Measurements from ENCODE around the gene MICAL2.

The MICAL2 gene

DNA sequence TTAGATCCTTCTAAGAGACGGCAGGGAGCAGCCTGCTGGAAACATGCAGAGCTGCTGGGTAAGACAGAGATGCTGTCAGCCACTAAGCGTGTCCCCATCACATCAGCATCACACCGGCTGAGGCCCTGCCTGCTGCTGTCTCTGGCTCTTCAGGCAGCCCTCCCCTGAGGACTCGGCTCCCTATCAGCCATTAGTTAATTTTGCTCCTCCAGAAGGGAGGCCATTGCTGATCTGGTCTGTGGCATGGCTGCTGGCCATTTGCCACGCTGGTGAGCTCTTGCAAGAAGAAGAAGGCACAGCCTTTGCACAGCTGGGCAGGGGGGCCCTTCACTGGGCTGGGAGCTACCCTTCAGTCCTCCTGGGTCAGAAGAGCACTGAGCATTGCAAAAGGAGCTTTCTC lies 135.8 kb downstream of the MICAL2 start:
- no peak for DNase-seq (ENCODE audit: low read depth in 3 of 3)

DNA sequence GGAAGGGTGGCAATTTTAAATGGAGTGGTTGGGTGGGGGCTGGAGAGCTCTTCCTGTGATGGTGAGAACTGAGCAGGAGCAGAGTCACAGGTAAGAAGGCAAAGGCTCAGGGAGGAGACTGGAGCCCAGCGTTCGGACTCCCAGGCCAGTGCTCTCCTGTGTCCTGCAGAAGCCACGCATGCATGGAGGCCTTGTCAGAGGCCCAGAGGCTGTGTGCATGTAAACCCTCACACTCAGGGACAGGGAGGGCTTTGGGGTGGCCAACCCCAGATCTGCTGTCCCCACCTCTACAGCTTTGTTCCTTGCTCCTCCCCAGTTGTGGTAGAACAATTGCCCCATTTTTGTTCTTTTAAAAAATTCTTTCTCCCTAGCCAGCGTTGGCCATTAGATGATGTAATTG lies 136.6 kb downstream of the MICAL2 start:
- DNase-seq (ENCODE audit: low read depth in 3 of 3): no peak

DNA sequence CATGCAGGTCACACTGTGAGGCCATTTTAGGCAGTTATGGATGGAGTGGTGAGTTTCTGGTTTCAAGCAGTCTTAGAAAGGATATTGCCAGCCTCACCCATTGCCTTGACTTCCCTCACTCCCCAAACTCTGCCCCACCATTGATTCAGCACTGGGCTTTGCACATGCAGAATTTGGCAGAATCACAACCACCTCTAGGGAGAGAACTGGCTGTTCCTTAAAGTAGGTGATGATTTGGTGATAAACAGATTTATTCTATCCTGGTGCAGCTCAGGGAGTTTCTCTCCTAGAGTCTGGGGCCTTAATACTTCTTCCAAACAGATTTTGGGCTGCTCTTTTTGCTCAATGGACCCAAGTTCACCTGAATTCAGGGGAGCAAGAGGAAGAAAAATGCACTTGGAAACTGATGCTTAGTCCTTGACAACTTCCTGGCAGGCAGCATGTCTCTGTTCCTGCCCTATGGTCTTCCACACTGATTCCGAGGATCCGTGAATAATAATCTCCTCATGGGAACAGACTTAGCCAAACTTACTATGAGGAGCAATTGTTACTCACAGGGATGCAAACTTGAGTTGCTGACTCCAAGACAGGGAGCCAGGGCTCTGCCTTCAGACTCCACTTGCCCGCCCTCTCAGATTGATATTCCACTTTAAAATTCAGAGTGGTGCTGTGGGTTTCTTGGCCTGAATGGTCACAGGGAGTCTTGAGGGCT lies 137.3 kb downstream of the MICAL2 start:
- DNase-seq (ENCODE audit: low read depth in 3 of 3): no peak

DNA sequence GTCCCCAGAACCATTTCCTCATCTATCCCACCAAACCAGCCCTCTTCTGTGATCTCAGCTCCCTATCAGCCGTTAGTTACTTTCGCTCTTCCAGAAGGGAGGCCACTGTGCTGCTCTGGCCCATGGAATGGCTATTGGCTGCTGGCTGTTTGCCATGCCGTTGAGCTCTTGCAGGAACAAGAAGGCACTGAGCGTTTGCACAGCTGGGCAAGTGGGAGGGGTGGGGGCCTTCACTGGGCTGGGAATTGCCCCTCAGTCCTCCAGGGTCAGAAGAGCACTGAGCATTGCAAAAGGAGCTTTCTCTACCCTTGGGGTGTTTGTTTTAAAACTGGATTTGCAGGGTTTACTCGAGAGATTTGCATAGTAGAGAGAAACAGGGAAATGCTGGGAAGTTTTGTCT lies 137.9 kb downstream of the MICAL2 start:
- no peak for DNase-seq (ENCODE audit: low read depth in 3 of 3)

DNA sequence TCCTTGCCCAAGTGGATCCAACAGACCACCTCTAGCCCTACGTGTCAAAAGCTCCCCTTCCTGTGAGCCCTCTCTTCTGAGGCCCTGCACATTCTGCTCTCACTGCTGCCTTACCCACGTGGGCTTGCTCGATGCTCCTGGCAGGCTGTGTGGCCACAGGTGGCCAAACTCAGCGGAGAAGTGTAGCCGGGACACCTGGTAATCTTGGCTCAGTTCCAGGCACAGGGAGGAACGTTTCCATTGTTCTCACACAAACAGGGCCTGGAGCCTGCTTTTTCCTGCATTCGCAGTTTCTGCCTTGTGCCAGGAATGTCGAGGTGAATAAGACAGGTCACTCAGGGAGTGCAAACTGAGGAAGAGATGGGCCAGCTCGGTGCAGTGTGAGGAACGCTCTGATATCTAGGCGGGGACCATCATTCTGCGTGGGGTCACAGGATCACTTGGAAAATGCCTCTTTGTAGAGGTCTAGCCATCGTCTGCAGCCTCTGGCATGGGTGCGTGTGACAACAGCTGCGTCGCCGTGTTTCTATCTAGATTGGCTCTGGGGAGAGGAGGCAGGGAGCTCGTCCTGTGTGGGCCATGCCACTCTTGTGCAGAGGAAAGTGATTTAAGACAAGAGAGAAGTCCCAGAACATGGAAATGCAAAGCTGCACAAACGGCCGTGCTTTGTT lies 139.3 kb downstream of the MICAL2 start:
- DNase-seq (ENCODE audit: low read depth in 3 of 3): no peak

DNA sequence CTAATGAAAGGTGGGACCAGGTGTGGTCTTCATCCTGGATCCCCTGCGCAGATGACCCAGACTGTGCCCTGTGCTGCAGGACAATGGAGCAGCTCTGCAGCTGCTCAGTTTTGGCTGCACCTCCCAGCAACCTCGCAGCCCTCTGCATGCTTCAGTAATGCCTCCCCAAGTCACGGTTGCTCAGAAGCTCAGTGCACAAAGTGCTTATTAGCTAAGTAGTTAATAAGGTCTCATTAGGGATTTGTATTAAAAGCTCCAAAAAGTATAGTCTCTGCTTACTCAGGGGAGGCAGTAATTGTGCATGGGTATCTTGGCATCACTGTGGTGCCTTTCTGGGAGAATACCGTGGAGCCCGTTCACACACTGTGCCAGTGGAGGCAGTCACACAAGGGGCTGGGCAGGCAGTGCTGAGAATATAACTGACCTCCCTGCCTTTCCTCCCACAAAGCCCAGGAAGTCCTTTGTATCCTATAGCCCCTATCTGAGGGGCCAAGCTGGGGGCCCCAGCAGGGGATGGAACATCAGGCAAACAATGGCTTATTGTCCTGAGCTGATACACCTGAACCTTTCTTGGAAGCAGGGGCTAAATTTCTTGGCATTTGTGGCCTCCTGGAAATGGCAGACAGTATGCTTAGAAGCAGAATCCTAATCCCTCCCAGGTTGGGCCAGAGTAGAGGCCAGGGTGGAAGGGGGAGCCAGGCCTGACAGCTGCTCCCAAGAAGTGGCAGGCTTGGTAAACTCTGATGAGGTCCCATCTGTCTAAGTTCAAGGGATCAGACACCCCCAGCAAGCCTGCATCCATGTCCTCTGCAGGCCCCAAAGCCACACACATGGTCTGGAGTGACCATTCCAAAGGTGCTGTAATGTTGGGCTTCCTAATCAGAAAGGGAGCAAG lies 141.5 kb downstream of the MICAL2 start:
- no peak for DNase-seq (ENCODE audit: low read depth in 3 of 3)

DNA sequence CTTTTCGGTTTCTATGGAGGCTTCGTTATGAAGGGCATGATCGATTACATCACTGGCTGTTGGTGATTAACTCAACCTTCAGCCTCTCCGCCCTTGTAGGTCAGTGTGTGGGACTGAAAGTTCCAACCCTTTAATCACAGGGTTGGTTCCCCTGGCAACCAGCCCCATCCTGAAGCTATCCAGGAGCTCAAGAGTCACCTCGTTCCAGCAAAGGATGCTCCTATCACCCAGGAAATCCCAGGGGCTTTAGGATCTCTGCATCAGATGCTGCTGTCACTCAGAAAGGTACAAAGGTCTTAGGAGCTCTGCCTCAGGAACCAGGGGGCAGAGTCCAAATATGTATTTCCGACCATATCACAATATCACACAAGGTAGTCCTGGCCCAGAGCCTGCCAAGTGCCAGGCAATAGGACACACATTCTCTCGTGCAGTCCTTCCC lies 143.5 kb downstream of the MICAL2 start:
- no peak for DNase-seq (ENCODE audit: low read depth in 3 of 3)

DNA sequence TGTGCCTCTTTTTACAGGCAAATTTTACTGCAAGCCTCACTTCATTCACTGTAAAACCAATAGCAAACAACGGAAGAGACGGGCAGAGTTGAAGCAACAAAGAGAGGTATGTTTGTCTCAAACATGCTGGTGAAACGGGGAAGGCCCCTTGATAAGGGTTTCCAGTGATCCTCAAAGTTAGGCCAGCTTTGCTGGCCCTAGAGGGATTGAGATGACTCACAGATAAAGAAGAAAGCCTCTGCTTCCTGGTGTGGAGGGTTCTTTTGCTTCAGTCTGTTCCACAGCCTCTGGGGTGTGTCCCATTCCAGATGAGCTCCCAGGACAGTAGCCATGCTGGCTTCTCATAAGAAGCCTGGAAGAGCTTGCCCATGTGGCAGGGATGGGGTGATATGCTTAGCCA lies 148.1 kb downstream of the MICAL2 start:
- DNase-seq (ENCODE audit: low read depth in 3 of 3): no peak

DNA sequence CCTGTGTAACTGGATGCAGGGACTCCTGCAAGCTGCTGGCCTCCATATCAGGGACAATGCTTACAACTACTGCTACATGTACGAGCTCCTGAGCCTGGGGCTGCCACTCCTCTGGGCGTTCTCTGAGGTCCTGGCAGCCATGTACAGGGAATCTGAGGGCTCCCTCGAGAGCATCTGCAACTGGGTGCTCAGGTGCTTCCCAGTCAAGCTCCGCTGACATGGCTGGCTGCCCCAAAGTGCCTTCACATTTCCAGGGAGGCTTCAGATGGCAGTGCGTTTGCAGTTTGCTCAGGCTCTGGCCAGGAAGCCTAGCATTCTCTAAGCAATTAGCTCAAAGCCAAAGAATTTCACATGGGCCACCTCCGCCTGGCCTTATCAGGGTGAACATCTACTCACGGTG lies 149.6 kb downstream of the MICAL2 start:
- no peak for DNase-seq (ENCODE audit: low read depth in 3 of 3)

DNA sequence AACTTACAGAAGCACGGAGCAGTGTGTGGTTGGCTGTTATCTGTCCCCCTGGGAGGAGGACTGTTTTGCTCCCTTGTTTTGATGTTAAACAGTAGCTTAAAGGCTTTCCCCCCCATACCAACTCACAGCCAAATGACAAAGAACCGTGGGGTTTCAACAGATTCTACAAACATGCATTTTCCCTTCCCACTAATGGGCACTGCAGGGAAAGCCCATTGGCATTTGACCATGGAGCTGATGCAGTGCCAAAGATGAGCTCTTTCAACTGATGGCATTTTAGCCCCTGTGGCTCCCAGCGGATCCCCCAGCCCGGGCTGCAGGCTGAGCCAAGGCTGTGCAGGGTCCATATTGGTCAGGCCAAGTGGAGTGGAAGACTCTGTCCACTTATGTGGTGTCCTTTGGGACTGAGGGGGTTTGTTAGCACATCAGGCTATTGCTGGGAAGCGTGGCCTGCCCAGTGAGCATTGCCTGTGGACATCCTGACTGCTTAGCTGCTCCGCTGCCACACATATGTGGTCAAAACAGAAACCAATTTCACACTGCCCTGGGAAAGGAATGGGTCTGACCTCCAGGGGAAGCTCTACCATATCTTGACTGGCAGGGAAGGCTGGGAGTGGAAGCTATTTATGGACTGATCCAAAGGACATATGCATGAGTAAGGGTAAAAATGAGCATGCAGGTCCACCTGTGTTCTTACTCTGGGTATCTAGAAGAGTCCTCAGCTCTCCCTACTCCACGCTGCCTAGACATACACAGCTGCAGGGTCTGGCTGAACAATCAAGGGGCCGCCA lies 150.5 kb downstream of the MICAL2 start:
- DNase-seq (ENCODE audit: low read depth in 3 of 3): no peak

DNA sequence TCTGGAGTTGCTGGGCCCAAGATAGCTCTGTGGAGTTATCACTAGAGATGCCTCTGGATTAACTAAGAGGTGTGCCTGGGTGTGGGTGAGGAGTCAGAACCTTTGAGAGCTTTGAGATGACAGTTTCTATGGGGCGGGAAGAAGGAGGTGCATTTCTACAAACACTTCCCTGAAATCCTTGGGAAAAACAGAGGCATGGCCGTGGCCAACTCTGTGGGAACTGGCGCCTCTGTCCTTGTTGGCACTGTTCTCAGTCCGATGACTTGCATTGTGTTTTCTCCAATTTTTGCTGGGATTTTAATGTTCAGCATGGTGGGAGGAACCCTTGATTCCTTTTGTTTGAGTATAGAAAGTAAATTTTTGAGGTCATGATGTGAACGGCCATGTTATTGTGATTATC lies 151.2 kb downstream of the MICAL2 start:
- DNase-seq (ENCODE audit: low read depth in 3 of 3): no peak

DNA sequence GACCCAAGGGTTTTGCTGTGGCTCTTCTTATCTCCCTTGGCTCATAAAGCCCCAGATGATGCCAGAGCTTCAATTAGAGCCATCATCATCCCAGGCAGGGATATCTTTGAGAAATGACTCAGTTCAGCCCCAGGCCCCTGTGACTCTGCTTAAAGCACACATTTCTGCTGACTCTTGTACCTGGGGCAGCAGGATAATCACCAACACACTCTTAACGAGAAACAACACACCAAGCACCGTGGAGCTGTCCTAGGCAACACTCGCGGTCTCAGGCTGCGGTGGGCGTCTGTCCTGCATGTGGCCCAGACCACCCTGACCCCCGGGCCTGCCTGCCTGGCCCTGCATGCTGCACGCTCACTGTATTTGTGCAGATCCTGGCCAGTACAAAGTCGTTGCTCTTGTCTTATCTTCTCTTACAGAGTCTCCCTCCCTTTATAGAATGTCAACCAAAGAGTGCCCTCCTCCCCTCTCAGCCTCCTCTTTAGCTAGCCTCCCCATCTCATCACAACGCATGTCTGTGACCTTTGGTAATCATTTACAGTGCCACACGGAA lies 152.8 kb downstream of the MICAL2 start:
- DNase-seq (ENCODE audit: low read depth in 3 of 3): no peak

DNA sequence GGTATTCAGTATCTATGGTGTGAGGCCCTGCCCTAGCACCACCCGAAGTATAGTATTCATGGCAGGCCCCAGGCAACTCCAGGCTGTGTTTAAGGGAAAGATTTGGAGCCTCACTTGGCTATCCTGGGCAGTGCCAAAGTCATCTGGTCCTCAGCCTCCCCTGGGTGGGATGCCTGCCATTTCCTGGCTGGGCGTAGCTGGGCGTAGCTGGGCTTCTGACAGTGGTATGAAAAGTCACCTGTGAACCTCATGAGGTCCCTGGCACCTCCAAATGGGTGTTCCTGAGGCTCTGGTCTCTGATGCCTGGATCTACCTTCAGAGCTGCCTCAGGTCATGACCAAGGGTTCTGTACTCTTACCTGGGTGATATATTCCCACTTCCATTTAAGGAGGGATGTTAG lies 154.0 kb downstream of the MICAL2 start:
- DNase-seq (ENCODE audit: low read depth in 3 of 3): no peak

DNA sequence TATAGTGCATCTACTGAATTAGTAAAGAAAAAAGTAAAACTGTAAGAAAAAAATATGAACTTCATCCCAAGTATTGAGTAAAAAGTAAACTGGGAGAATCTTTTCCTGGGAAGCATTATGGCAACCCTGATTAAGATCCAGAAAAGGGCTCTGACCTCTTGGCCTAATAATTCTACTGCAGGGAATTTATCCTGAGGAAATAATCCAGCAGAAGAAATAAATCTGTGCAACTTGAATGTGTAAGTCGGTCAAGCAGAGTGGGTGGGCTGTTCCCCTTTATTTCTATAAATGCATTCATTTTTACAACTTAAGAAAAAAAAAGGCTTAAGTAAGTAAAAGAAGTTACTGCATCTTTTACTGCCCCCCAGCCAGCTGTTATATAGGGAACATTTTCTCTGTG lies 155.7 kb downstream of the MICAL2 start:
- DNase-seq (ENCODE audit: low read depth in 3 of 3): no peak

DNA sequence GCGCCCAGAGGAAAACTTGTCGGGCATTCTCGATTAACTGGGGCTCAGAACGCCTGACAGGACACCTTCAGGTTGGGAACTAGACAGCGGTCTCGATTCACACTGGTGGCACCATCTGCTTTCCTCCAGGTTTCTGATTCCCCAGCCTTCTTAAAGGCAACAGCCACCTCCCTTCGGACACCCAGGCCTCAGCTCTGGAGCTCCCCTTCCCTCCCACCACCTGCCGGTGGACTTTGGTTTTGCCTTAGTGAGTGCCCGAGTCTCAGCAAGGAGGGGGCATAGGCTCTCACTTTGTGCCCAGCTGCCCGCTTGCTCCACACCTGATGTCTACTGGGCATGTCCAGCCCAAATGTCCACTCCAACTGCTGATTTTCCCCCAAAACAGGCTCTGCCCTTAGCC lies 156.6 kb downstream of the MICAL2 start:
- no peak for DNase-seq (ENCODE audit: low read depth in 3 of 3)

DNA sequence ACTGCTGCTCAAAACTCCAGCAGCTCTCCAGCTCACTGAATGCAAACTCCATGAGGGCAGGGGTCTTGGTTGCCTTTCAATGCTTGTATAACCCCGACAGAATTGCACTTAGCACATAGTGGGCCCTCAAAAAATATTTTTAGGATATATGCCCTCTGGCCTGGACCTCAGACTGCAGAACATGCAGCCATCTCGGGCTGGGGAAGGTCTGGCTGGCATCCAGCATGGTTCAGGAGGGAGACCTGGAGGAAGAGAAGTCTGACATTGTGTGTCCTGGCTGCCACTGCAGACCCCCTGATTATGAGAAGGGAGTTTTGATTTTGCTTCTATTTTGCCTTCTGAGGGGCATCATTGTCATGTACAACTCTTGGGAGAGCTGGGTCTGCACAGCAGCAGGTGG lies 157.5 kb downstream of the MICAL2 start:
- no peak for DNase-seq (ENCODE audit: low read depth in 3 of 3)

DNA sequence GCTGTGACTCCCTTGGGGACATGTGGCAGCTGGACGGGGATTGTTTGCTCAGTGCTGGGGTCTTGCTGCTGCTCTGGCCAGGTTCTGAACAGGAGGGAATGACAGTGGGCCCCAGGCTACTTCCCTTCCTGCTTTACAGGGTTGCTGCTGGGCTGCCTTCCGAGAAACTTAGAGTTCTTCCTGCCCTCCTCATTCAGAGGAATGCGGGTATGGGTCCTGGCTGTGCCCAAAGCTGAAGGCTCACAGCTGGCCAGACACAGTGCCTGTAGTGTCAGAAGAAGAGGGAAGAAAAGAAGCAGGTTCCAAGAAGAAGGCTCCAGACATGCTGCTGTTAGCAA lies 158.7 kb downstream of the MICAL2 start:
- DNase-seq (ENCODE audit: low read depth in 3 of 3): no peak

DNA sequence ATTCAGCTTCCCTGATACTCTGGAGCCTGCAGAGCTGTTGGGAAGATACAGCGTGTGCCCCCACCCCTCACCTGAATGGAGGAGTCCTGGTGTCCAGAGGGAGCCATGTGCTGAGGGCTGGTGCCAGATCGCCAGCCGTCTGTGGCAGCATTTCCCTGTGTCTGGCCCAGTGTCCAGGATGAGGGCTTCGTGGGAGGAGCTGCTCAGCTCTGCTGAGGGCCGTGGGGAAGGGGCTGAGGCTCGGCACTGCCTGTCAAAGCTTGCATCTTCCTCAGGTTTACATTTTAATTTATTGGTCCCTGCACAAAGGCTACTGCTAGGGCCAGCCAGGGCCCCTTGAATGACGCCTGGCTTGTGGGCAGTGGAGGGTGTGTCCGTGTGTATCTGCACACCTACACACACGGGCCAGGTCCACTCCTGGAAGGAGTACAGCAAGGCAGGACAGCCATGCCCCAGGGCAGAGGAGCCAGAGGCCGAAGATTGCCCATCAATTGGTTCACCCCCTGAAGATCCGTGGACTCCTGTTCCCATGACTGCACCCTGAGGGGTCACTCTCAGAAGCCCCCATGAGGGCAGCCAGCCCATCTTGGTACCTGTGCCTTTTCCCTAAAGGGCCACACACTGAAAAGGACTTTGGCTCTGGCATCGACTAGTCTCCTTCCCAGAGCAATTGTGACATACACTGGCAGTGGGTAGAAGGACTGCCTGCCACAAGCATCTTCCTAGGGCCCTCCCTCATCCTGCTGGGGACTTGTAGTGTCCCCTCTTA lies 159.2 kb downstream of the MICAL2 start:
- no peak for DNase-seq (ENCODE audit: low read depth in 3 of 3)

DNA sequence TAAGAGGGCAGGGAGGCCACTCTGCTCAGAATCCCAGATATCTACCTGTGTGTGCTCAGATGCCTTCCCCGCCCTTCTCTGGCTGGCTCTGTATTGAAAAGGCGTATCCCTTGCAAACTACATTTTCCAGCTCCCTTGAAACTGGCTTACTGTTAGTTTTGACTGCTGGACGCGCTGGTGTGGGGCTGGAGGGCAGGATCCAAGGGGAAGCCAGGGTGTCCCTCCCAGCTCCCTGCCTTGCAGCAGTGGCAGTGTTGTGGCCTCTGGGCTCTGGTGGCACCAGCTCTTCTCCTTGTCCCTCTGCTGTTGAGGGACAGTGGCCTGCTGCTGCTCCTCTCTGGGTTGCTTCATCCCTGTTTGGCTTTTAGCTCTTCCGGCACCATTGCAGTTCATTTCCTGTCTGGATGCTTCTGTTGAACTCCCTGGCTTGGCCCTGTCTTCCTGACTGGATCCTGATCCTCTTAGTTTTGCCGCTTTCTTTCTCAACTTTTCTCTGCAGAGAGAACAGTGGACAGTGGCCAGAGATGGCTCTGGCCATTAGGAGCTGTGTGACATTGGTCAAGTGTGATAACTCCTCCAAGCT lies 159.9 kb downstream of the MICAL2 start:
- no peak for DNase-seq (ENCODE audit: low read depth in 3 of 3)

DNA sequence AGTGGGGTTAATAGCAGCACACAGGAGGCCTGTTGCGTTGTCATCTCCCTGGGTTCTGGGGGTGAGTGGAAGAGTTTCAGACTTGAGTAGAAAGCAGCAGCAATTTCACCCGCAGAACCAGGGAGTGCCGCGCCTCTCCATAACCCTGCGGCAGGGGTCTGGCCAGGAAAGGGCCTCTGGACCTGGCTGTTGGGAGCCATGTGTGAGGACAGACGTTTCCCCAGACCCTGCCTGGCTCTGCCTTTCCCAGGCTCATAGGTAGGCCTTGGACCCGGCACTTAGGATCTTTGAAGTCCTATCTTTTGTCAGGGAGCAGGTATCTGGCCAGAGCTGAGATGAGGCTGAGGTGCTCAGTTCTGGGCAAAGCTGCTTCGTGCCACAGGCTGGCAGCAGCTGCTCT lies 160.4 kb downstream of the MICAL2 start:
- DNase-seq (ENCODE audit: low read depth in 3 of 3): no peak

DNA sequence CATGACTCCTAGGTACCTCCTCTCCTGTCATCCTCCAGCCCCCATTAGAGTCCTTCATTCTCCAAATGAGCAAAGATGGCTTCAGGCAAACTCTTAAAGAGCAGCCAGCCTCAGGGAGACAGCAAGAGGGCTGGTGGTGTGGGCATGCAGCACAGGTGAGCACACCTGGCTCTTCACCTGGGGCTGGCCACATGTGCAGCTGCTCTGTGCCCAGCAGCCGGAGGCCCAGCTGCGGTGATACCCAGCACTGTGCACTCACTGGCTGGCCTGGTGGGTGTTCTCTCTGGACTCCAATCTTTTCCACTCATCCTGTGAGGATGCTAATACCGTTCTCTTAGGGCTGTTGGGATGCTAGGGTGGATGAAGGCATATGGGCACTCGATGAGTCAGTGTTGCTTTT lies 160.9 kb downstream of the MICAL2 start:
- DNase-seq (ENCODE audit: low read depth in 3 of 3): no peak

All from stimulated activated CD4-positive, alpha-beta T cell treated with anti-CD3 and anti-CD28 coated beads, TNF-alpha, amount 100 ng/mL, for 24 hours (primary cell).